Measurements from ENCODE around the gene XBP1.
"Not testable (repeated sequence)": the region's sequence is repeated elsewhere in the genome, so short reads cannot be mapped to it uniquely, and the experiment has no call there.

The XBP1 gene

GRCh38 chr22:28800308-28801041 lies at the start of gene XBP1:
XBP1 (minus strand) TSS chr22:28800569.
- peak; percentile 97 for ATAC-seq
- peaks cover 49% of the 10 kb centered on the region for H3K4me1 Mint-ChIP-seq

DNA sequence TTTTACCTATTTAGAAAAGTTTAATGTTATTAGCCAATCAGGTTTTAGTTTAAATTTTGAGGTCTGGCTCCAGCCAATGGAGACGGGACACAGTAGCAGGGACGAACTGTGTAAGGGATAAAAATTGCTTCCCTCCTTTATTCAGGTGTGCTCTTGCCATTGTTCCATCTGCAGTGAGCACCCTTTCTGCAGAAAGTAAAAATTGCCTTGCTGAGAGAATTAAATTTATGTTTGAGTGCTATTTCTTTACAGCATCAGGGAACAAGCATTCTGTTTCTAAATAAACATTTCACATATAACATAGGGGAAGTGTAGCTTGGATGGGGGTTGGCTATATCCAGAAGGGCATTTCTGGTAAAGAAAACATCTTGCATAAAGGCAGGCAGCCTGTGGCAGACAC lies 46.6 kb upstream of the XBP1 start:
- Mint-ChIP-seq H3K4me1 (no peaks in the 10 kb centered on the region), H3K27me3 (no peaks in the 10 kb centered on the region), H3K9me3 (peaks cover 3% of the 10 kb centered on the region), H3K27ac (no peak overlapping the region), H3K36me3 (no peaks in the 10 kb centered on the region), H3K4me3 (no peak overlapping the region)
- ATAC-seq: no peak

More at GRCh38 chr22:28800308-28801041, at the start of gene XBP1:
- Mint-ChIP-seq H3K9me3 (no peaks in the 10 kb centered on the region), H3K4me3 (peak within 1 kb of the TSS; percentile 82), H3K36me3 (peaks cover 29% of the 10 kb centered on the region), H3K27ac (peak within 1 kb of the TSS; percentile 83), H3K27me3 (no peaks in the 10 kb centered on the region)

GRCh38 chr22:28844277-28844676 lies 43.9 kb upstream of the XBP1 start:
- H3K27ac Mint-ChIP-seq, ATAC-seq, H3K4me3 Mint-ChIP-seq, H3K27me3 Mint-ChIP-seq, H3K4me1 Mint-ChIP-seq, H3K9me3 Mint-ChIP-seq, H3K36me3 Mint-ChIP-seq: not testable (repeated sequence)

DNA sequence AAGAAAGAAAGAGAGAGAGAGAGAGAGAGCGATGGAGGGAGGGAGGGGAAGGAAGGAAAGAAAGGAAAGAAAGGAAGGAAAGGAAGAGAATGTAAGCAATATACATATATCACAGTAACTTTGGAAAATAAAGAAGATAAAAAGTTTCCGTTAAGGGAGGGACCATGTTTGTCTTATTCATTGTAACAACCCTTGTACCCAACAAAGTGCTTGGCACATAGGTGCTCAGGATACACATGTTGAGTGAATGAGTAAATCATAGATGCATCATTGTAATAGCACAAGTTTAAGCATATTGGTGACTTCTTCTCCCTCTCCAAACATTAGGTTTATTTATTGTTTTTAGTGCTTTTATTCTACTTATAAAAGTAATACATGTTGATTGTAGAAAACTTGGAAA lies 43.3 kb upstream of the XBP1 start:
- Mint-ChIP-seq H3K9me3 (peaks cover 3% of the 10 kb centered on the region), H3K27ac (no peak overlapping the region), H3K4me3 (no peak overlapping the region), H3K27me3 (no peaks in the 10 kb centered on the region), H3K36me3 (no peaks in the 10 kb centered on the region), H3K4me1 (no peaks in the 10 kb centered on the region)
- ATAC-seq: no peak

DNA sequence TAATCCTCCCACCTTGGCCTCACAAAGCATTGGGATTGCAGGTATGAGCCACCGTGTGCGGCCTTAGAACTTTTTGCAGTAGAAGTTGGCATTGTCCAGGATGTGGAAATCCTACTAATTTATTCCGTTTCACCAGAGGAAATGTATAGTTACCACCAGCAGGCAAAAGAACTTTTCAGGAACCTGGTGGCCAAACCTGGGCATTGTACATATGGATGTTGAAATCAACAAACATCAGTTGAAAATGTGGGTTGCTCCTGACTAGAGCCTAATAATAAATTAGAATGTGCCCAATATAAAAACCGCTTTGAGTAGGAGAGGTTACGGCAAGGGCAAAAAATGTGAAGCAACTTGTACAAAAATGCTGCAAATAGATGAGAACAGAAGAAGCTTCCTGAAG lies 40.7 kb upstream of the XBP1 start:
- Mint-ChIP-seq H3K4me3 (no peak overlapping the region), H3K27me3 (no peaks in the 10 kb centered on the region), H3K36me3 (no peaks in the 10 kb centered on the region), H3K4me1 (no peaks in the 10 kb centered on the region), H3K9me3 (no peaks in the 10 kb centered on the region), H3K27ac (no peak overlapping the region)
- no peak for ATAC-seq

DNA sequence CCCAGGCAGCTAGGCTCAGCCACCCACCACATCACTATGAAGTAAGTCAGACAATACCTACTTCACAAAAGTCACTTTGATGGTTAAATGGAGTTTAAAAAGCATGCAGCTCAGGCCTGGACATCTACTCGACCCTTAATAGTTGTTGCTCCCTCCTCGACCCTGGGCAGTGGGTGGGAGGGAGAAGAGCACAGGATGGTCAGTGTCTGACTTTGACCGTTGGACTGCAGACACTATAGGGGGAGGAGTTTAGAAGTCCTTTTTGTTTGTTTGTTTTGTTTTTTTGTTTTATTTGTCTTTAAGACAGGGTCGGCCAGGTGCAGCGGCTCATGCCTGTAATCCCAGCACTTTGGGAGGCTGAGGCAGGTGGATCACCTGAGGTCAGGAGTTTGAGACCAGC lies 38.6 kb upstream of the XBP1 start:
- Mint-ChIP-seq H3K9me3 (no peaks in the 10 kb centered on the region), H3K36me3 (peaks cover 7% of the 10 kb centered on the region), H3K4me1 (no peaks in the 10 kb centered on the region), H3K4me3 (no peak overlapping the region), H3K27ac (no peak overlapping the region), H3K27me3 (no peaks in the 10 kb centered on the region)
- ATAC-seq: no peak

- H3K9me3 Mint-ChIP-seq: no peaks in the 10 kb centered on the region
- H3K4me1 Mint-ChIP-seq: peaks cover 8% of the 10 kb centered on the region
- no peak overlapping the region for H3K27ac Mint-ChIP-seq
- no peak overlapping the region for H3K4me3 Mint-ChIP-seq
- H3K36me3 Mint-ChIP-seq: peaks cover 7% of the 10 kb centered on the region
- no peak for ATAC-seq
- H3K27me3 Mint-ChIP-seq: no peaks in the 10 kb centered on the region
Measured at GRCh38 chr22:28837640-28838039, 37.3 kb upstream of the XBP1 start.

DNA sequence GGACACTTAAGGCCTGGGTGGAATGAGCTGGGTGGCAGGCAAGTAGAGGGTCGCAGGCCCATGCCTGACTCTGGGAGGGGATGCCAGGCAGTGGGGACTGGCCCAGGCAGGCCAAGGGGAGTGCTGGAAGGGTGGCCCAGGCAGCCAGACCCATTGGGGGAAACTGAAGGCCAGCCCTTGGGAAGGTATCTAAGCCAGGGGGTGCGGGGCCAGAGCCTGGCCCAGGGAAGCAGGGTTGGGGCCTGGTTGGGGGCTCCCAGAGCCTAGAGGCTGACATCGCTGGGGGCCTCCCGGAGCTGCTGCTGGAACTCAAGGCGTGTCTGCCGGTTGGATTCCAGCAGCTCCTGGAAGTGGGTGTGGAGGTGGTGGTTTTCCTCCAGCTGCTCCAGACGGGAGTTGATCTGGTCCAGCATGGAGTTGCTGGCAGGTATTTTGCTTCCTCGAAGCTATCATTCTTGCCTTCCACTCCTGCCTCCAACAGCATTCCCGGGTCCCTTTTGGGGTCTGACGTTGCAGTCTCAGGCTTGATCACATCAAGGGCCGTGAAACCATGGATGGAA lies 35.3 kb upstream of the XBP1 start:
- no peaks in the 10 kb centered on the region for H3K27me3 Mint-ChIP-seq
- no peaks in the 10 kb centered on the region for H3K9me3 Mint-ChIP-seq
- peaks cover 8% of the 10 kb centered on the region for H3K4me1 Mint-ChIP-seq
- H3K4me3 Mint-ChIP-seq: no peak overlapping the region
- no peak for ATAC-seq
- H3K36me3 Mint-ChIP-seq: peaks cover 15% of the 10 kb centered on the region
- H3K27ac Mint-ChIP-seq: no peak overlapping the region

DNA sequence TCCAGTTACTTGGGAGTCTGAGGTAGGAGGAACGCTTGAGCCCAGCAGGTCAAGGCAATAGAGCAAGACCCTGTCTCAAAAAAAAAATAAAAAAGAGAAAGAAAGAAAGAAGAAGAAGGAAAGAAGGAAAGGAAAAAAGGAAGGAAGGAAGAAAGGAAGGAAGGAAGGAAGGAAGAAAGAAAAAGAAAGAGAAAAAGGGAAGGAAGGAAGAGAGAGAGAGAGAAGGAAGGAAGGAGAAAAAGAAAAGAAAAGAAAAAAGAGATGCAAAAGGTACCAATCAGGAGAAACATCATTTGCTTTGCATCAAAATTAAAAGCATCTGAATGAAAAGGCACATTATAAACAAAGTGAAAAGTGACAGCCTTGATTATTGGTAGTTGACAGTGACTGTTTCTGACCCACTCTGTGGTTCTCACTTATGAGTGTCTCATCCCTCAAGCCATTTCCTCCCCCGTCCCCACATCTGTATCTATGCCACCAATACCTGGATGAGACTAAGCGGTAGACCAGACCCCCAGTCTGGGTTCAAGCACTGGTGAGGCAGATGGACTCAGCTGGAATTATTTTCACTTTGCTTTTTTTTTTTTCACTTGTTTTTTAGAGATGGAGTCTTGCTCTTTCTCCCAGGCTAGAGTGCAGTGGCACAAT lies 33.0 kb upstream of the XBP1 start:
- H3K4me3 Mint-ChIP-seq: no peak overlapping the region
- H3K27ac Mint-ChIP-seq: peak overlapping the region; percentile 11
- peaks cover 15% of the 10 kb centered on the region for H3K36me3 Mint-ChIP-seq
- H3K9me3 Mint-ChIP-seq: no peaks in the 10 kb centered on the region
- H3K27me3 Mint-ChIP-seq: no peaks in the 10 kb centered on the region
- peaks cover 14% of the 10 kb centered on the region for H3K4me1 Mint-ChIP-seq
- ATAC-seq: no peak

DNA sequence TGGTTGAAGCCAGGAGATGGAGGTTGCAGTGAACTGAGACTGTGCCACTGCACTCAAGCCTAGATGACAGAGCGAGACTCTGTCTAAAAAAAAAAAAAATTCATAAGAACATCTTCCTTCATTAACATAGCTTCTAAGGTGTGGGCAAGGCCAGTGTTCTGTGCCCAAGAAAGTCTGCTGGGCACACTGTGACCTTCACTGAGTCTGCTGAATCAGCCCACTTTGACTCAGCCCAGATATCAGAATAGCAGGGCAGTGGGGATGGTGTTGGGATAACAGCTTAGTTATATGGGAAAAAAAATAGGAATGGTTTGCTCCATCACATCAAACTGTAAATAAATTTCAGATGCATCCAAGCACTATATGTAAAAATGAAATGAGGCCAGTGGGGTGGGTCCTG lies 32.4 kb upstream of the XBP1 start:
- H3K27ac Mint-ChIP-seq: peak overlapping the region; percentile 11
- ATAC-seq: no peak

DNA sequence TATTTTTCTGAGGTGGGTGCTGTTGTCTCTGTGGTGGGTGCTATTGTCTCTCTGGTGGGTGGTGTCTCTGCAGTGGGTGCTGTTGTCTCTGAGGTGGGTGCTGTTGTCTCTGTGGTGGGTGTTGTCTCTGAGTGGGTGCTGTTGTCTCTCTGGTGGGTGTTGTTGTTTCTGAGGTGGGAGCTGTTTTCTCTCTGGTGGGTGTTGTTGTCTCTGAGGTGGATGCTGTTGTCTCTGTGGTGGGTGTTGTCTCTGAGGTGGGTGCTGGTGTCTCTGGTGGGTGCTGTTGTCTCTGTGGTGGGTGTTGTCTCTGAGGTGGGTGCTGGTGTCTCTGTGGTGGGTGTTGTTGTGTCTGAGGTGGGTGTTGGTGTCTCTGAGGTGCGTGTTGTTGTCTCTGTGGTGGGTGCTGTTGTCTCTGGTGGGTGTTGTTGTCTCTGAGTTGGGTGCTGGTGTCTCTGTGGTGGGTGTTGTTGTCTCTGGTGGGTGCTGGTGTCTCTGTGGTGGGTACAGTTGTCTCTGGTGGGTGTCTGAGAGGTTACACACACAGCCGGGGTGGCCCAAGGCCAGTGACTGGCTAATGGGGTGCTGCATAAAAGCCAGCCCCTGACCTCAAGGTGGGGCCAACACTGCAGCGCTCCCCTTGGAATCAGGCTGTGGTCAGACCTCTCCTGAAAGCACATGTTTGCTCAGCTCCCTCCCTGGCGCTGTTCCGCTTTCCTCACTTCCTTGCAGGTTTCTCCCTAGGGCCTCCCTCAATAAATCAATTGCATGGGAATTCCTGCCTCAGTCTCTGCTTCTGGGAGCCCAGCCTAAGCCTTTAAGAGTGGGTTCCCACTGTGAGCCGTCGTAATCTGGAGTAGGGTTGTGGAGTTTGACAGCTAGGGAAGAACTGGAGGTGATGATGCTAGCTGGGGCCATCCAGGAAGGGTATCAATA lies 31.0 kb upstream of the XBP1 start:
- H3K27me3 Mint-ChIP-seq: no peaks in the 10 kb centered on the region

More for the DNA sequence above, 32.4 kb upstream of the XBP1 start:
- H3K4me3 Mint-ChIP-seq: no peak overlapping the region
- H3K27me3 Mint-ChIP-seq: no peaks in the 10 kb centered on the region
- H3K36me3 Mint-ChIP-seq: peaks cover 19% of the 10 kb centered on the region
- peaks cover 14% of the 10 kb centered on the region for H3K4me1 Mint-ChIP-seq
- H3K9me3 Mint-ChIP-seq: no peaks in the 10 kb centered on the region

DNA sequence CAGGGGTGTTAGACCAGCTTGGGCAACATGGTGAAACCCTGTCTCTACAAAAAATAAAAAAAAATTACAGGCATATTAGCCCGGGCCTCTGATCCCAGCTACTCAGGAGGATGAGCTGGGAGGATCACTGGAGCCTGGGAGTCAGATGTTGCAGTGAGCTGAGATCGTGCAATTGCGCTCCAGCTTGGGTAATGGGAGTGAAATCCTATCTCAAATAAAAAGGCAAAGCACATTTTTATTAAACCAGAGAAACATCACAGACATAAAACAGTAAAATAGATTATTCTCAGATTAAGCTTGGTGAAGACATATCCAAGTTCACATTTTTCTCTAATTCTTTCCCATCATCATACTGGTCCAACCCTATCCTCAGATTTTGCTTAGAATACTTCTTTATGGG lies 30.1 kb upstream of the XBP1 start:
- no peaks in the 10 kb centered on the region for H3K9me3 Mint-ChIP-seq
- peaks cover 17% of the 10 kb centered on the region for H3K36me3 Mint-ChIP-seq
- H3K27ac Mint-ChIP-seq: no peak overlapping the region
- no peaks in the 10 kb centered on the region for H3K27me3 Mint-ChIP-seq
- peaks cover 14% of the 10 kb centered on the region for H3K4me1 Mint-ChIP-seq
- ATAC-seq: no peak
- no peak overlapping the region for H3K4me3 Mint-ChIP-seq

More for the DNA sequence above, 31.0 kb upstream of the XBP1 start:
- peaks cover 20% of the 10 kb centered on the region for H3K36me3 Mint-ChIP-seq
- H3K27ac Mint-ChIP-seq: no peak overlapping the region
- H3K4me3 Mint-ChIP-seq: no peak overlapping the region
- peaks cover 14% of the 10 kb centered on the region for H3K4me1 Mint-ChIP-seq
- H3K9me3 Mint-ChIP-seq: no peaks in the 10 kb centered on the region
- ATAC-seq: no peak

GRCh38 chr22:28829358-28830181 lies 29.2 kb upstream of the XBP1 start:
- no peak overlapping the region for H3K27ac Mint-ChIP-seq
- H3K27me3 Mint-ChIP-seq: no peaks in the 10 kb centered on the region
- H3K36me3 Mint-ChIP-seq: peaks cover 13% of the 10 kb centered on the region
- peaks cover 14% of the 10 kb centered on the region for H3K4me1 Mint-ChIP-seq
- no peaks in the 10 kb centered on the region for H3K9me3 Mint-ChIP-seq
- no peak overlapping the region for H3K4me3 Mint-ChIP-seq
- peak; percentile 75 for ATAC-seq

DNA sequence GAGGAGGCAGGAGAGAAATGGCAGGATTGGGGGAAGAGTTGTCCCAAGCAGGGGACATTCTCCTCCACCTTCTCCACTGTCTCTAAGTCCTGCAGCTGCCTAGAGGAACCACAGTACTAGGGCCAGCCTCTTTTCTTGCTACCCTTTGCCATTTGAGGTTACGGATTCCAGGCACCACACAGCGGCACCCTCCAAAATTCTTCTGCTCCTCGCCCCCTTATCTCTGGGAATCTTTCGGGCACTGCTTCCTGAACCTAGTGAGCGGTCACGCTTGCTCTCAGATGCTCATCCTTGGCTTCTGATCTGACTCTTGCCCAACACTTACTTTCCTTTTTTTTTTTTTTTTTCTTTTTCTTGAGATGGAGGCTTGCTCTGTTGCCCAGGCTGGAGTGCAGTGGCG lies 26.6 kb upstream of the XBP1 start:
- Mint-ChIP-seq H3K9me3 (no peaks in the 10 kb centered on the region), H3K27me3 (no peaks in the 10 kb centered on the region), H3K4me1 (peaks cover 12% of the 10 kb centered on the region), H3K36me3 (peaks cover 24% of the 10 kb centered on the region), H3K4me3 (no peak overlapping the region), H3K27ac (no peak overlapping the region)
- no peak for ATAC-seq

Data from stimulated activated memory B cell treated with anti-CD40 and anti-IgM and Interleukin-4, amounts not matched to agents 10 μg/mL and 1 μg/mL and 100 μg/mL, for 72 hours (primary cell).